ENCODE data around the gene SGCB. TPM values are rescaled to one million over a fixed set of nuclear protein-coding genes. Genes with fewer than 3 reads are reported as not detected.

The SGCB gene
- total RNA-seq, 1 donor from 2014 or later, result 65.3 TPM

DNA sequence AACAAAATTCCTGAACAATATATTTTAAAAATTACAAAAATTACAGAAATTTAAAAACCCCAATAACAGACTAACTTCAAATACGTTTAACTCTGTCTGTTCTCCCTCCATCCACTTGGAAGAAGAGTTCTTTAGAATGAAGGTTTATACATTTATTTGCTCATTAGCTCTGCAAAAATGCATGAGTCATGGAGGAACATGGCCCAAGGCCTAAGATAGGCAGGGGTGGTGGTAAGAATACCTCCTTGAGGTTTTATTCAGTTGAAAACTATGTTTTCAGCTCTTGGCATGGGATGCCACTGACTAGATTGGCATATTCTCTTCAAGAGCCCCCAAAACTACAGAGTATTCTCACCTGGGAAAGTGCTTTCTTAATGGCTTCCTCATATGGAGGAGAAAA is 9.1 kb downstream of the SGCB start:
- DNase-seq (ENCODE audit: low spot score), result no peak

DNA sequence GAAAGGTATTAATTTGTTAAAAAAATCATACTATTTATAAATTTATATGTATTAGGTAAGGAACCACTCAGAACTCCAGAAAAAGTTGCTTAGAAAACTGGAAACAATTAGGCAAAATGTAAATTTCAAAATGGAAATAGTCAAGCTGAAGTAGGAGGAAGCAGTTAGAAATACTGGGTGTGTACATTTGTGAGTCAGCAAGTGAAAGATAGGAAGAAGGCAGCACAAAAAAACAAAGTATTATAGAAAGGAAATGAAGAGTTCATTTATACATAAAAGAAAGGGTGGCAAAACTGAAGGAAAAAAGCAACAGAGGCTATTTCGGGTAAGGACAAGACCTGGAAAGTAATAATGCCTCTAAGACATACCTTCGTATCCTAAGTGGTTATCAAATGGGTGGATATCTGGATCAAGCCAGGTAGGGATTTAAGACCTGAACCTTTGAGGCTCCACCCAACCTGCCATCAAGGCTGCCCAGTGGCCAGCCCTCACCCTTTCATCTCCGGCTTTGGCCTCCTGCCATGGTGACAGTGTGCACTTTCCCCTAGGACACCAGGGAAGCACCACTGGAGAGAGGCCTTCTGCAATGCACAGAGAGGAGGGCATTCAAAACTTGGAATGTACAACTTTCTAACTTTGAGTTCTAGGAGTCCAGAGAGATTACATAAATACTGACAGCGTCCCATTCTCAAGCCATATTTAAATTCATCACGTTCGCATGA is 18.0 kb downstream of the SGCB start, which contains the start of gene LRRC66:
Gene LRRC66 (minus strand): TSS at position 428 of the 722 bp plus-strand sequence. CDS start 2,750 bp downstream, outside the sequence.
- no peak for DNase-seq (ENCODE audit: low spot score)

DNA sequence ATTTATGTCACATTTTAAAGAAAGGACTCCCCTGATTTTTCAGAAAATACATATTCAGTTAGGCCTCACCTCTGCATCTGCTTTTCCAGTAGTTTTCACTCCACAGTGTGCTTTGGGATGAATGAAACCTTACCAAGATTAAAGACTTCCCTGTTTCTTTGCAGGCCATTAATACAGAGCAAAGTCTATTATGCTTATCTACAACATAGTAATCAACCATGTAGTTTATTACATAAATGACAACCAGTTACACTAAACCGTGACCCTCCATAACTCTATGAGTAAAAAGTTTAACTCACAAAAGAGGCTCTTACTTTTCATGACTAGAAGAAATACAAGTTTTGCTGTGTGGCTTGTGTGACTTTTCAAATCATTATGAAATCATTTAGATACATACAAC is 20.3 kb downstream of the SGCB start:
- DNase-seq (ENCODE audit: low spot score), result no peak

DNA sequence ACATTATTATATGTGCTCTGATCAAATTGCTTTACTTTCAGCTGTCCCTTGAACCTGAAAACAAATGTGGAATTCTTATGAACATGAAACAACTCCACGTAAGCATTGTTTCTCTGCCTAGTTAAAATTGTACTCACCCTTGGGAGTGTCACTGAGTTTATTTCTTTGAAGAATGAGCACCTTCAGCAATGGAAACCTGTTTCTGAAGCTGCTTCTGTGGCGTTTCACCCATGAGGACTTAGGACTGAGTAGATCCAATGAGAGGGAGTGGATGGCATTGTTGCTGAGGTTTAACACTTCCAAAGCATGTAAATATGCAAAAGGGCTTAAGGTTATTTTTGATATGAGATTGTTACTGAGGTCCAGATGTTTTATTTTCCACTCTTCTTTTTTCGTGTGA is 21.1 kb downstream of the SGCB start:
- no peak for DNase-seq (ENCODE audit: low spot score)

DNA sequence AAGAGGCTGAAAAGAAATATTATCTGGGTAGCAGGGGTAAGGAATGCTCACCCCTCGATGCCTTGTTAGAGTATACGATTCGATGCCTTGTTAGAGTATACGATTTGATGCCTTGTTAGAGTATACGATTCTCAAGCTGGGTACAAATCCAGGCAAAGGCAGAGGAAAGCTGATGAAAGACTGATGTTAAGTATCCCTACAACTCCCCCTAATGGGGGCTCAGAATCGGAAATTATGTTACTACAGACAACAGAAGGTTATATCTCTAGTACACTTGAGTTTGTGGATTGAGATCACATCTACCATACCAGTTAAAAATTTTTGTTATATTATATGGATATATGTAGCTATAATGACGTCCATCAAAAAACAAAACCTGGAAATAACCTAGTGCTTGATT is 22.7 kb downstream of the SGCB start:
- no peak for DNase-seq (ENCODE audit: low spot score)

DNA sequence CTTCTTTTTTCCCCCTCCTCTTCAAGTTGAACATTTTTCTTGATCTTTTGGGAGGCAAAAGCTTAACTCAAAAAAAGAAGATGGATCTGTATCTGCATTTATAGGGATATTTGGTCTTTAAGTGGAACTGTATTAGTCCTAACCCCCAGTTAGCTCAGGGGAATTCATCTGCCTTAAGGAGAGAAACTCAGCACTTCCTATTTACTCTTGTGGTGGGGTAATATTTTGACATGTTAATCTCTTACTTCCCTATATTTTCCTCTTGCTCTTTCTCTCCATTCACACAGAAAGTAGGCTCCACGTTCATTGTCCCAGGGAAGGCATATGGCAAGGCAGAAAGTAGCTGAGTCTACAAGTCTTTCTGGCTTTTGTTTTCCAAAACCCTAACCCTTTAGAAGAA is 23.2 kb downstream of the SGCB start:
- DNase-seq (ENCODE audit: low spot score), result no peak

DNA sequence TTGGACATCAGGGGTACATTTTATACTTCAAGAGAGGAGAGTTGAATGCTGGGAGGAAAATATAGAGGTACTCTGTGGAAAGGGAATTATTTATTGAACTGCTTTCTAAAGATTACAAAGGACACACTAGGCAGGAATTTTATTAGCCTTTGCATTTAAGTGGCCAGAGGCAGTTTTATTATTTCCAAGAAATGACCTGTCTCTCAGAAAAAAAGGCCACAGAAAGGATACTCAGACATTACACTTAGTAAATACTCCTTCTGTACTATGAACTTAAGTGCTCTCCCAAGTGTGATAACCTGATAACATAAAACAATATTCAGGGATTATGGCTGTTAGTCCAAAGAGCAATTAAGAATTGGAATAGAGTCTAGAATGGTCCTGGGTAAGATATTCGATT is 25.4 kb downstream of the SGCB start:
- DNase-seq (ENCODE audit: low spot score), result no peak

DNA sequence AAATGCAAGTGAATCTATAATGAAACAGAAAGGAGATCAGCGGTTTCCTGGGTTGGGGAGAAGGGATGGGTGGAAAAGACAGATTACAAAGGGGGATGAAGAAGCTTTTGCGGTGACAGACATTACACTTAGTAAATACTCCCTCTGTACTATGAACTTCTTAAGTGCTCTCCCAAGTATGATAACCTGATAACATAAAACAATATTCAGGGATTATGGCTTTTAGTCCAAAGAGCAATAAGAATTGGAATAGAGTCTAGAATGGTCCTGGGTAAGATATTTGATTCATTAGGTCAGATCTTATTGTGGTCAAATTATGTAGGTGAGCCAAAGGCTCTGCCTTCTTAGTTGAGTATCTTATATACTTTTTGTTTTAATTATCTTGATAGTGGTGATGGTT is 27.1 kb downstream of the SGCB start:
- DNase-seq (ENCODE audit: low spot score), result no peak

DNA sequence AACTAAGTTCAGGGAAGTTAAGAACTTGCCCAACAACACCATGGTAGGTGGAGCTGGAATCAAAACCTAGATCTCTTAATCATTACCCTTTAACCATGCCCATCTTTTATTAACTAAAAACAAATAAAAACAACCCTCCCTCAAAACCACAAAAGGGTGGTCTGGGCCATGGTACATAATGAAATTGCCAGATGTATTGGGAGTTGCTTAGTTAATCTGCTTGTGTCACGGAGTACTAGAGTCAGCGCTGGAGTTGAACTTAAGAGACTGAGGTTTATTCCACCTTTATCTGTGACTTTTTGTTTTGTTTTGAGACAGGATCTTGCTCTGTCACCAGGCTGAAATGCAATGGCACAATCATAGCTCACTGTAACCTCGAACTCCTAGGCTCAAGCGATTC is 31.2 kb downstream of the SGCB start:
- no peak for DNase-seq (ENCODE audit: low spot score)

DNA sequence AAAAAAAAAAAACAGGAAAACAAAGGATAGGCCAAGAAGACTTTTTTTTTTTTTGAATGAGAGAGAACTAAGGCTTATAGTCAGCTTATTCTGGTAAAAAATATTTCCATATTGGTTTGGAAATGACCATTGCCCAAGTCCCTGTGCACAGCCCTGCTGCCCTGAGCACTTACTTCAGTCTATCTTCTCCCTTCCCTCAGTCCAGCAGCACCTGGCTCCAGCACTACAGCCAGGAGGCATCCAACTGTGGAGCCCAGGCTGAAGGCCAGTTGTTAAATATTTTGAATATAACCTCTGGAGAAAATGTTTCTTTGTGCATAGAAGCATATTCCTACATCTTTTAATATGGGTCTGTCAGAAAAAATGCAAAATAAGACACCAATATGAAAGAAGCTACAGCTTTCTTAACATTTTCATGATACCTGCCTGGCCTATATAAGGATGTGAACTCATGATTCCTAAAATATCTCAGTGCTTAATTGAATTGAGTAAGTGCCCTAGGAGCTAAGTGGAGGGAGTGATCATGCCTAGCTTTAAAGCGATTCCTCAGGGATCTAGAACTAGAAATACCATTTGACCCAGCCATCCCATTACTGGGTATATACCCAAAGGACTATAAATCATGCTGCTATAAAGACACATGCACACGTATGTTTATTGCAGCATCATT is 32.4 kb downstream of the SGCB start:
- no peak for DNase-seq (ENCODE audit: low spot score)

DNA sequence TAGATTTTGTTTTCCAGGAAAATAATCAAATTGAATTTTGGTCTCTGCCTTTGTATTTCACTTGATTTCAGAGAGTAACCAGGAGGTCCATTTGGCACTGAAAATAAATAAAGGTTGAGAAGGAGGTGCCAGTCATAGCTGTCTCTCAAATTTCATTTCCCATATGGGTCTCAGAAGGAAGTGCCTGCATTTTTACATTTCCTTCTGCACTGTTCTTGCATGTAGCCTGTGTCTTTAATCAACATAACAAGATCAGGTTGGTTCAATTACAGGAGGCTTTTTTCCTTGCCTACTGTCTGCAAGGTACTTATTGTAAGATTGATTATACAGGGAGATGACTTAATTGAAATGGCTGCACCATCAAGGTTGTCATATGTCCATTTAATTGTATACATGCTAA is 33.7 kb downstream of the SGCB start:
- no peak for DNase-seq (ENCODE audit: low spot score)

DNA sequence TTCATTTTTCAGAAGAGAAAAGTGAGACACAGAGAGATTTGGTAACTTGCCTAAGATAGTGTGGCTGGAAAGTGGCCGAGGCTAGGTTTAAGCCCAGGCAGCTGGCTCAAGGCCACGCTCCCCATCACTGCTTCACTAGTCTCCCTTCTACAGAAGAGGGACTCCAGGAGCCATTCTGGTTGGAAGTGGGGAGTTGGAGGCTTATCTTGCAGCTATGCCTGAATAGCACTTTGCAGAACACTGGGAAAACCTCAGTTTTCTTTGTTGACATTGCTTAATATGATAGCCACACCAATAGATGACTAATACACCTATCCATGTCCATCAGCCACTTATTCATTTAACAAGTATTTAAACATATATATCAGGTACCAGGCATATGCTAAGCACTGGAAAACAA is 36.5 kb downstream of the SGCB start:
- DNase-seq (ENCODE audit: low spot score), result no peak

DNA sequence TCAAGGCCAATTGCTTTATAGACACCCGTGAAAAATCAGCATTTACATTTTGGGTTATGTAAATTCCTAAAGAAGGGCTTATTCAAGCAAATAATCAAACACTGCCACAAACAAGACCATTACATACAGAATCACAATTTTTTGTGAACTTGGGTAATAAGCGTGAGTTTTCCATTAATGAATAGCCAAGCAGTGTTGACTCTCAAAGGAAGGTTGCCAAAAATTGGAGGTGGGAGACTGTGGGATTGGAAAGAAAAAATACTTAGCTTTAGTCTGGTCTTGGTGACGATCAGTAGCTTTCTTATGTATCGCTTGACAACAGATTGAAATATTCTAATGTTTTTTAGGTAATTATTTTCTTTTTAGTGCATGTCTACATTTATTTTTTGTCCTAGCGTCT is 38.8 kb downstream of the SGCB start:
- DNase-seq (ENCODE audit: low spot score), result no peak

DNA sequence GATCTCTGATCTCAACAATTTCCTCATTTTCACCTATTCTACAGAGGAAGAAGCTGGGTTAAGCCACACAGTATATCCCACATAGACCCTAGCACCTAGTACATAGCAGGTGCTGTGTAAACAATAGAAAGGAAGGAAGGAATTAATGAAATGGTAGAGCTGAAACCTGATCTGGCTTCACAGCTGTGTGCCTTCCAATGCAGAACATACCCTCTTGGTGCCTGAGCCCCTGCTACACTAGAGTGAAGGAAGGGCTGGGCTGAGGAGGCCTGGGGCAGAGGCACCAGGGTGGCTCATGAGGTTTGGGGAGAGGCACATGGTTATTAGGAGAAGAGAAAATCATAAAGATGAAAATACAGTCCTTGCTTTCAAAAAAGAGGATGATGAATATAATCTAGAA is 39.3 kb downstream of the SGCB start:
- no peak for DNase-seq (ENCODE audit: low spot score)

DNA sequence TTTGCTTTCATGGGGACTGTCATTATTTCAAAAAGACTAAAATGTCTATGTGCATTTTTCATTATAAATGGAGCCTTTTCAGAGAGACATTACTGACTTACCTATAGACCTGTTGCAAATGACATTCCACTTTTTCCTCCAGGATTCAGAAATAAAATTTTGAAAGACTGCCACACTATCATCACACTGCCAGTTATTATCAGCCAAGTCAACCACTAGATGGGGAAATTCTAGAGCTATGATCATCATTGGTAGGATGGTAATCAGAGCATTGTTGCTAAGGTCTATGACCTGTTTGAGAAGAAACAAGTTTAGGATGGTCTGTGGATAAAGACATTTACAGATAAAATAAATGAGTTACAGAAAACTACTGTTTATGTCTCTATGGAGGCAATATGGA is 40.5 kb downstream of the SGCB start:
- DNase-seq (ENCODE audit: low spot score), result no peak

DNA sequence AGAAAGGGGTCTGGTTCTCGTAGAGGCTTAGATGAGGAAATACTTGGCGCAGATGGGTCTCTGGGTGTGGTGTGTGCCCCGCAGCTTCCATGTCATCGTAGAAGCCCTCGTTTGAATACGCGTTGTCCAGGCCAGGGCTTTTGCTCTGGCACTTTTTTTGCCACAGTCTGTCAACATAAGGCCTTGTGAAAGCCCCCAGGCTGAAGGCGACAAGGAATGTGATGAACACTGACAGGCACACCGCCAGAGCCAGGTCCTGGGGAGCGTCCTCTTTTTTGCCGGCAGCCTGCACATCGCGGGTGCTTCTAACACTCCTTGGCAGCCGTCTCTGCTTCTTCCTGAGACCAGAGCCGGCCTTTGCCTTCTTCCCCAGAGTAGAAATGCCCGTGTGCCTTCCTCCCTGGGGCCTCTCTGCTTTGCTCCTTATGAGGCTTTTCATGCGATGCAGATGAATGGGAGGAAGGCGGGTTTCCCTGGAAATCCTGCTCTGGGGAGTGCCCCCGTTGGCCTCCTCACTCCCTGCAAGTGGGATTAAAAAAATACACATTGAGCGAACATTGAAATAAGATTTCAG is 42.4 kb downstream of the SGCB start:
- DNase-seq (ENCODE audit: low spot score), result no peak

Other genes starting within 250 kb of the SGCB start
- 59.1 TPM for gene DCUN1D4, start 195.1 kb downstream of the SGCB start, total RNA-seq
- 0.42 TPM for gene LRRC66, start 17.9 kb downstream of the SGCB start, total RNA-seq
- gene SPATA18, start 13.0 kb upstream of the SGCB start, total RNA-seq, result 7.2 TPM